HG03342 (cell line): Measurements from ENCODE around the gene ATF6.

Experiments
- ATAC-seq: cut with Tn5 transposase; IDR thresholded peaks from one replicate; pipeline ENCODE4 v1.9.1; 2021; ENCODE audit warnings: mild to moderate bottlenecking, moderate library complexity; ENCODE audit not compliant: unreplicated experiment

The ATF6 gene

GRCh38 chr1:161955606-161956005 lies 189.5 kb downstream of the ATF6 start:
- ATAC-seq, result no peak

GRCh38 chr1:161956097-161956496 lies 190.0 kb downstream of the ATF6 start:
- ATAC-seq, result no peak

GRCh38 chr1:161956930-161957329 lies 190.8 kb downstream of the ATF6 start:
- no peak for ATAC-seq

- ATAC-seq, result no peak
These were observed 192.3 kb downstream of the ATF6 start for GRCh38 chr1:161958425-161958824.

- ATAC-seq, result peak; percentile 91
These were observed 196.2 kb downstream of the ATF6 start for GRCh38 chr1:161962091-161962887.

GRCh38 chr1:161966067-161966466 lies 199.9 kb downstream of the ATF6 start:
- ATAC-seq, result no peak

GRCh38 chr1:161970036-161970435 lies 203.9 kb downstream of the ATF6 start:
- no peak for ATAC-seq

- no peak for ATAC-seq
These were observed 204.5 kb downstream of the ATF6 start for GRCh38 chr1:161970633-161971032.

GRCh38 chr1:161972828-161973227 lies 206.7 kb downstream of the ATF6 start:
- ATAC-seq, result no peak

GRCh38 chr1:161973924-161974845 lies 208.1 kb downstream of the ATF6 start:
- ATAC-seq, result no peak

GRCh38 chr1:161978011-161978790 lies 212.1 kb downstream of the ATF6 start:
- no peak for ATAC-seq

- ATAC-seq, result no peak
These were observed 215.0 kb downstream of the ATF6 start for GRCh38 chr1:161981126-161981525.

GRCh38 chr1:161981735-161982506 lies 215.8 kb downstream of the ATF6 start:
- no peak for ATAC-seq

- no peak for ATAC-seq
These were observed 216.4 kb downstream of the ATF6 start for GRCh38 chr1:161982507-161982895.

GRCh38 chr1:161982917-161983316 lies 216.8 kb downstream of the ATF6 start:
- ATAC-seq, result no peak

GRCh38 chr1:161983725-161984124 lies 217.6 kb downstream of the ATF6 start:
- no peak for ATAC-seq

GRCh38 chr1:161985301-161985822 lies 219.2 kb downstream of the ATF6 start:
- ATAC-seq, result no peak

GRCh38 chr1:161986328-161986727 lies 220.2 kb downstream of the ATF6 start:
- ATAC-seq, result no peak

GRCh38 chr1:161987303-161987702 lies 221.2 kb downstream of the ATF6 start:
- no peak for ATAC-seq

GRCh38 chr1:161987872-161988271 lies 221.8 kb downstream of the ATF6 start:
- no peak for ATAC-seq
